COLO829 (cell line): Measurements from ENCODE around the gene PMPCA.

Source experiments
- DNase-seq: peaks from one replicate; pipeline ENCODE4 v3.0.0; 2012; ENCODE audit warnings: low spot score

Gene PMPCA

DNA sequence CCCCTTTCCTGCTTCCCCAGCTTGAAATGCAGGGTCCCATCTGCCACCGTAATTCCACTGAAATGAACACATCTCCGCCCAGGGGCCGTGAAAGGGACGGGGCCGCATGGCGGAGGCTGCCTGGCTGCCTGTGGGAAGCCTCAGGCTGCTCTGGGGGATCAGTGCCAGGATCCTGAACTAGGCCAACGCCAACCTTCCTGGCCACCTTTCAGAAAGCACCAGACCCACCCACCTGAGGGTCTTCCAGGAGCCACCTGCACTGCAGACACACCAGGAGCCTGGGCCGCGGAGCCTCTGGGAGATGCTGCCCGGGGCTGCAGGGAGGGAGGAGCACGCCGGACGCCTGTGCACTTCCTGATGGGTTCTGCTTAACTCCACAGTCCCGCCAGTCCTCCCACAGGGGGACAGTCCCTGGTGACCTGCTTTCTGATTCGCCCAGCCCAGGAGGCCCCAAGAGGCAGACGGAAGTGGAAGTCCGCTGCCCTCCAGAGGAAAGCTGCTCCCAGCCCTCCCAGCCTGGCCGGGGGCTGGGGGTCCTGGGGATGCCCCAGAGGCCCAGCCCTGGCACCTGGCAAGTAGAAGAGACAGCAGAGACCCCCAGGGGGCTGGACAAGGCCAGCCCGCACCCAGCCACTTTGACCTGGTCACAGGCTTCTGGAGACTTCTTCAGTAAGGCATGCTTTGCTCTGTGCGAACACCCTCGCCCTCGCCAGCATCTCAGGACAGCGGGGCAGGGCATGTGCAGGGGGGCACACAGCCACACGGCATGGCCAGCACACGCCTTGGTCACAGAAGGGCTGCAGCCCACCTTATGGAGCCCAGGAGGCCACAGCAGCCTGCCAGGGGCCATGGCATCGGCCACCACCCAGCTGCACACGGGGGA is 36.9 kb upstream of the PMPCA start, which contains the start of gene CARD9:
CARD9 (minus strand) TSS at position 370 of the 883 bp plus-strand sequence. CDS start 1,591 bp downstream, outside the sequence.
- DNase-seq, result no peak

DNA sequence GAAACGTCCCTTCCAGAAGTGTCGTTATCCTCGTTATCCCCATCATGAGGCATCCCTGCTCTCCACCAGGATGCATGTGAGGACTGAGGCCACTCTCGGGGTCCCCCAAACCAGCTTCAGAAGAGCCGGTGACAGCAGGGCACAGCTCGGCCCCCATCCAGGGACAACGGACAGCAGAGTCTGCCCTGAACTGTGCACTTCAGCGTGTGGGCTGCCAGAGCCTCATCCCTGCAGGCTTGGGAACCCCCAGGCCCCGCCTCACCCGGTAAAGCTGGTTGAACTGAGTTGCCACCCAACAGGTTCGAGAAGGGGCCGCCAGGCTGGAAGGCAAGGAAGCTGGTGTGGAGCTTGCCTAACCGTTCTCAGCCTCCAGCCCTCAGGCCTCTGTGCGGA is 36.3 kb upstream of the PMPCA start:
- no peak for DNase-seq

DNA sequence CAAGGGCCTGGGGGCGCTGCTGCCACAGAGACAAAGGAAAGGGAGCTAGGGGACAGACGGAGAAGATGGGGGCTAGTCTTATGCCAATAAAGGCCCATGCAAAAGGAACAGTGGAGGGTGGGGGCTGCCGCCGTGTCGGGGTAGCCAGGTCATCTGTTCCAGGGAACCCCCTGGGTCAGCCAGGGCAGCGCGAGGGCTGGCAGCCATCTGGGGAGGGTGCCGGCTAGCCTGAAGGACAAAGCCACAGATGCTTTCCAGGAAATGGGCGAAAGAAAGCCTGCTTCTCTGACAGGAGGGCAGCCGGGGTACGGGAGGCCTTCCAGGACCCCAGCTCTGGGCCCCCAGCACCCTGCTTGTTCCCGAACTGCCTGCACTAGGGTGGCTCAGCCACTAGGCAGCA is 35.4 kb upstream of the PMPCA start:
- DNase-seq, result no peak

DNA sequence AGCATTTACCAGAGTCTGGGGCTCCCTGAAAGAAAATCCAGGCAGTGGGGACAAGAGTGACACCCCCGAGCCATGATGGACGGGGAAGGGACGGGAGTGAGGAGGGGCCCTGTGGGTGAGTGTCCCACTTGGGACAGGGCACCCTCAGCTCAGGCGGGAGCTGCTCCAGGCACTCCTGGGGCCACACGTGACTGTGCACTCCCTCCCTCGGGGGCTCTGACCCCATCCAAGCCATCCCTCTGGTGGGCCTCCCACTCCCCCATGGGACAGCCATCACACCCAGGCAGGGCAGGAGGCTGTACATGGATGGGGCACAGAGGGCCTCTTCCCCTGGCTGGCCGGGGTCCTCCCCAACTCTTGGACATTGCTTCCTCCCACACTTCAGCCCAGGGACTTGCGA is 34.0 kb upstream of the PMPCA start:
- no peak for DNase-seq

DNA sequence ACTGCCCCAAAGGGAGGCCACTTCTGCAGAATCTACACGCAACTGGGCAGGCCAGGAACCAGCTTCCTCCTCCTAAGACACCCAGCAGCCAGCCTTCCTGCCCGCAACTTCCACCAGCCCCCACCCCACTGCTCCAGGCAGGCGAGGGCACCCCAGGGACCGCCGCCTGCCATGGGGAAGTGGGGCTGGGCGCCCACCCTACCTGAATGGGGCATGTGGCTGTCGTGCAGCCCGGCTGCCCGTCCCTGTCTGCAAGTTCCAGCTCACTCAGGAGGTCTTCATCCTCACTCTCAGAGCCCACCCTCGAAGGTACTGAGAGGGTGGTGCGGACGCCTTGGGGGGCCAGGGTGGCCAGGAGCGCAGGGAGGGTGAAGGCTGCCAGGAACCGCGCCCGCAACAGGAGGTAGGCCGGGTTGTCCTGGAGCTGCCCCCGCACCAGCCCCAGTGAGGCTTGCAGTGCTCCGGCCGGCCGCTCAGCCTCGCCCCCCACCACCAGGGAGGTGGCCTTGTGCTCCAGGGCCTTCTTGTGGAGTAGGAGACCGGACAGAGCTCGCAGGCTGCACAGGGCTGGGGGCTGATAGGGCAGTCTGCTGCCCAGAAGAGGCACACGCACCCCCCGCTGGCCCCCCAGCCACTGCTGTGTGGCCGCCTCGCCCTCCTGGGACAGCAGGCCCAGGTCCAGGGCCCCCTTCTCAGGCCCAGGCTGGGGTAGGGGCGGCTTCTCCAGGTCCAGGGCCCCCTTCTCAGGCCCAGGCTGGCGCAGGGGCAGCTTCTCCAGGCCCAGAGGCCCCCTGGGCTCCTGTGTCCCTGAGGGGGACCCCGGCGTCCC is 32.9 kb upstream of the PMPCA start:
- DNase-seq, result no peak

DNA sequence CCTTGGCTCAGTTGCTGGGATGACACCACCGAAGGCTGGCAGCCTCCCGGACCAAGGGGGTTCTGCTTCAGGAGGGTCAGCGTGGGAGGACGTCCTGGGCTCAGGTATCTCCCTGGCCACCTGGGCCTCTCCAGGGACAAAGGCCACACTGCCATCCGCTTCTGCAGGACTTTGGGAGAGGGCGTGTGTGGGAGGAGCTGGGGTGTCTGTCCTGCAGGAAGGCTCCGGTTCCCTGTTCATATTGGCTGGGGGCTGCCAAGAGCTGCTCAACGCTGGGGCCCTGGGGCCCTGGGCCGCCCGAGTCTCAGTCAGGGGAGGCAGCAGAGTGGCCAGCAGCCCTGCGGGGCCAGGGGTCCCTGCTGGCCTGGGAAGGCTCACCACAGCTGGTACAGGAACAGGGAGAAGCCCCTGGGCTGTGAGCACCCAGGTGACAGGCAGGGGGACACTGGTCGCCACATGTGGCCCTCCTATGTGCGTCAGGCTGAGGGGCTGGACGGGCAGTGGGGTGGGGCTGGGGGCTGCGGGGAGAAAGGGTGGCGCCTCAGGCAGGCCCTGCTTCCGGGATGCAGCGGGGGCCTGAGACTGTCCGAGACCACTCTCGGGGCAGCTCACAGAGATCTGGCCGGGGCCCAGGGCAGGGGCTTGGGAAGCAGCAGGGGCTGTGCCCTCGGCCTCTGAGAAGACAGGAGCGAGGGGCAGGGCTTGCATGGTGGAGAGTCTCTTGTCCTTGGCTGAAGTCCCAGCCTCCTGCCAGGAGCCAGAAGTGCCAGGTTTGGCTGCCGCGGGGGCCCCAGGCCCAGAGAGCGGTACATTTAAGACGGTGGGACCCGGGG is 32.1 kb upstream of the PMPCA start:
- no peak for DNase-seq

DNA sequence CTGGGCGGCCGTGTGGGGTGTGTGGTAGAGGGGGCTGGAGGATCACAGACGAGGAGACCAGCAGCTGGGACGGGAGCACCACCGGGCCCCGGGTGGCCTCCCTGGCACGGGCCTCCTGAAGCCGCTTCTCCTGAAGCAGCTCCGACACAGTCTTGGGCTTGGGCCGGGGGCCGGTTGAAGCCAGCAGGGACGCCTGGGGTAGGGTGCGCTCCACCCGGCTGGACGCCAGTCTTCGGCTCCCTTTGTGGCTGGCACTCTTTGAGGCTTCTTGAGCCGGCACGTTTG is 31.5 kb upstream of the PMPCA start:
- no peak for DNase-seq

DNA sequence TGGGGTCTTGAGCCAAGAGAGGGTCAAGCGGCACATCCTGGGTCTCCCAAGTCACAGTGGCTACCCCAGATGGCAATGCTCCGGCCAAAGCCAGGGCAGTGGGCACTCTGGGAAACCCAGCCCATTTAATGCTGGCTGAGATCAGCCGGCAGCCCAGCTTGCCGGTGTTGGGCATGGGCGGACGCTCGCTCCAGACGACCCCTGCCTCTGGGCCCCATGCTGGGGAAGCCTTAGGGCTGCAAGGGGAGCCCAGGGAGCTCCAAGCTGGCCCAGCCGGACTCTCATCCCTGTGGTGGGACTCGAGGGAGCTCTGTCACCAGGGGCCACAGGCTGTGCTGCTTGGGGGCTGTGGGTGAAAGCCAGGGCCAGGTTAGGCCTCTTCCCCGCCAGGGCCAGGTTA is 31.1 kb upstream of the PMPCA start:
- no peak for DNase-seq

DNA sequence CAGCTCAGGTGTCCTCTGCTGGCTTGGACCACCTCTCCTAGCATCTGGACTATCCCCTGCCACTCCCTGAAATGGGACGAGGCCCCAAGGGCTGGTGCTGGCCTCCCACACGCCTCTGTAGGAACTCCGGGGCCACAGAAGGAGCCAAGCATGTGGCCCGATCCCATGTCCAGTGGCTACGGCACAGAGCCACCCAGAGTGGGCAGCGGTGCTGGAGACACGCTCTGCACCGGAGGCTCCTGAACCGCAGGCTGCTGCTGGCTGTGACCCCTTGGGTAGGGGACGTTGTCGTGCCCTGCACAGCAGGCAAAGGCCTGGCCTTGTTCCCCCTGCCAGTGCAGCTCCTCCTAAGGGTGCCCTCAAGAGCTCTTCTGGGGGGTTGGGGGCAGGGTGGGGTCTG is 30.6 kb upstream of the PMPCA start:
- DNase-seq, result no peak

DNA sequence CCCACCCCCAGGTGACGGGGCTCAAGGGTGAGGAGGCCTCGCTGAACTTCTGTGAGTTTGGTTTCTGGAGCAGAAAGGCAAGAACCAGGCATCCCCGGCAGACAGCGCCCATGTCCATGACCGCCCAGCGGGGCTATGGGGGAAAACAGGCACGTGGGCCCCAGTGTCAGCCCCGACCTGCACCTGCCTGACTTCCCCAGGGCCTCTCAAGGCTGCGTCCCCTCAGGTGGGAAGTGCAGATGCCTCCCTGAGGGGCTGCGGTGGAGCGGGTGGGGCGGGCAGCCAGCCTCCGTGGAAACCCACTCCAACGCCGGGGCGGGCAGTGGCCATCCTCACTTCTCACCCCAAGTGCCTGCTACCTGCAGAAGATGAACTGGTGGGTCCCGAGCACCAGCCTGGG is 30.1 kb upstream of the PMPCA start:
- DNase-seq, result no peak

DNA sequence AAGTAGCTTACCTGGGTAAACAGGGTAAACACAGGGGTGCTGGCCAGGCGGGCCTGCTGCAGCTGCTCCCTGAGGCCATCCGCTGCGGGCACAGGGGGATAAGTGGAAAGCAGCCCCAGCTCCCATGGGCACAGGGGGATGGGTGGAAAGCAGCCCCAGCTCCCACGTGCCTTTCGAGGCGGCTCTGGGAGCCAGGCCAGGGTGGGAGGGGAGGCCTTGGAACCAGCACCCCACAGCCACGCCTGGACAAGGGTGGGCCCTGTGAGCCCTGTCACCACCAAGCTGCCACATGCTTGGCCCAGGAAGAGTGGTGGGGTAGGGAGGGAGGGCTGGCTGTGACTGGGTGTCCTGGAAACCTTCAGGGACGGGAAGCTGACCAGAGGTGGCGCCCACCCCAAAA is 29.1 kb upstream of the PMPCA start:
- DNase-seq, result no peak

DNA sequence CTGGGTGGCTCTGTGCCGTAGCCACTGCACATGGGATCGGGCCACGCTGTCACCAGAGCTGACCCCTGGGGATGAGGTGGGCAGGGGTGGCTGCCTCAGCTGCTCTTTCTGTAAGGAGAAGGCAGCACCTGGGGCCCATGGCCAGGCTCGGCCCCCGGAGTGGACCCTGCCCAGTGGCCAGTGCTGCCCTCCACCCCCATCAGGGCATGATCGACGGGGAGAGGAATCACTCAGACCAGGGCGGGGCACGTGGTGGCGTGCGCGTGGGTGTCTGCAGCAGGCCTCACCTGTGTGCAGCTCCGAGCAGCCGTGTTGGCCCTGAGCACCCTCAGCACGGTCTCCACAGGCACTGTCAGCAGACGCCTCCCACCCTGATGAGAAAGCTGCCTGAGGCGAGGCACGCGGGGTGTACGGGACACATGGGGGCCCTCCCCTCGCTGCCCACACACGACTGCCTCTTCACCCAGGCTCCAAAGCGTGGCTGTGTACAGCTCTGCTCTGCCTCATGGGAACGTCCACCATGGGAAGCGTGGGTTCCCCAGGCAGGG is 28.4 kb upstream of the PMPCA start:
- DNase-seq, result no peak

DNA sequence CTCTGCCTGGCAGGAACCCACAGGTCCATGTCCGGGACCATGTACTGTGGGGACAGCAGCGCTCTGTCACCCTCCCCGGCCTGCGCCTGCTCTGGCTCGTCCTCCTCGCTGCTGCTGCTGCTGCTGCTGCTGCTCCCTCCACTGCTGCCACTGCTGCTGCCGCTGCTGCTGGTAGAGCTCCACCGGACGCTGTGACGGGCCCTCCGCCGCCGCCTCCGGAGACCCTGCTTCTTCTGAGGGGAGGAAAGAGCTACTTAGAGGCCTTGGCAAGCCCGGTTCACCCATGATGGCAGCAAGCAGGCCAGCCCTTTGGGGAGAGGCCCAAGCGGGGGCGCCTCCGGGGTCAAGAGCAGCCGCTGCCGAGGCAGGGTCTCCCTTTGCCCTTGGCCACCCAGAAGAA is 27.0 kb upstream of the PMPCA start:
- no peak for DNase-seq

DNA sequence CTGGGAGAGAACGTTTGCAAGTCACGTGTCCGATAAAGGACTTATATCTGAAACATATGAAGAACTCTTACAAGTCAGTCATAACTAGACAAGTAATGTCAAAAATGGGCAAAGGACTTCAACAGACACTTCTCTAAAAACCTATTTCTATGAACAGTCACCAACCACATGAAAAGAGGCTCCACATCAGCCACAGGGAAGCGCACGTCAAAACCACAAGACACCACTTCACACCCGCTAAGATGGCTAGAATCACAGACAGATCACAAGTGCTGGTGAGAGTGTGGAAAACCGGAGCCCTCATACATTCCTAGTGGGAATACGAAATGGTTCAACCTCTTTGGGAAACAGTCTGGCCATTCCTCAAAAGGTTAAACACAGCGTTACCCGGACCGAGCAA is 25.4 kb upstream of the PMPCA start:
- DNase-seq, result no peak

DNA sequence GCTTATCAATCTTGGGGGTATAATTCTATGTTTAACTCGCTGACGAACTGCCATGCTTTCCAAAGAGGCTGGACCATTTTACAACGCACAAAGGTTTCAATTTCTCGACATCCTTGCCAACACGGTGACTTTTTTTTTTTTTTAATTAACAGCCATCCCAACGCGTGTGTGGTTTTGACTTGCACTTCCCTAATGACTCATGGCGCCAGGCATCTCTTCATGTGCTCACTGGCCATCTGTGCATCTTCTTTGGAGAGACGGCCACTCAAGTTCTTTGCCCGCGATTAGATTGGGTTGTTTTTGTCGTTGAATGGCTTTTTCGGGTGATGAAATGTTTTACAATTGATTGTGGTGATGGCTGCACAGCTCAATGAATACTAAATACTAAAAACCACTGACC is 24.4 kb upstream of the PMPCA start:
- no peak for DNase-seq

DNA sequence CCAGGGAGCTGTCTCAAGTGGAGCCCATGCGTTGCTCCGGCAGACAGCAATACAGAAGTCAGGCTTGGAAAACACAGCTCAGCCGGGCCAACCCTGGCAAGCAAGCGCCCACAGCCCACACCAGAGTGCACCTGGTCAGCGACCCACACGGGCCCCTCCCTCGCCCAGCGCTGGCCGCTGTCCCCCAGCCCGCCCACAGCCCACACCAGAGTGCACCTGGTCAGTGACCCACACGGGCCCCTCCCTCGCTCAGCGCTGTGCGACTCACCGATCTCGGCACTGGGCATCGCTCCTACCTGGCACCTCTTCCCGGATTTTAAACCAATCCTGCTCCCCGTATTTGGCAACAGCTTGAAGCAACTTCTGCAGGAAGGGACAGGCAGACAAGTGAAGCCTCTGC is 23.2 kb upstream of the PMPCA start:
- no peak for DNase-seq

DNA sequence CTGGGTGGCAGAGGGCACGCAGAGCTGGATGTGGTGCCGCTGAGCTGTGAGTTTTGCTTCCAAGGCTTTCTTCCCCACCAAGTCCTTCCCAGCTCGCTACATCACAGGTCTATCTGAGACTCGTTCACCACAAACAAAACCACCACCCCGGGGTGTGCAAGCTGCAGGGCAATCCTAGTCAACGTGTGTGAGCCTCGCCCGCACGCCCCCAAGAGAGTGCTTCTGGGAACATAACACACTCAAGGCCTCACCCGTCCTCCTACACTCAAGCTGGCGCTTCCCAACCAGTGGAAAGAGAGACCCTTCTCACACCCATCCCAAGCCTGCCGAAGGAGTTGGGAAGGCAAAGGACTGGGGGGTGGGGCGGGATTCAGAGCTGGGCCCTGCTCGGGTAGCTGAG is 21.1 kb upstream of the PMPCA start:
- no peak for DNase-seq

DNA sequence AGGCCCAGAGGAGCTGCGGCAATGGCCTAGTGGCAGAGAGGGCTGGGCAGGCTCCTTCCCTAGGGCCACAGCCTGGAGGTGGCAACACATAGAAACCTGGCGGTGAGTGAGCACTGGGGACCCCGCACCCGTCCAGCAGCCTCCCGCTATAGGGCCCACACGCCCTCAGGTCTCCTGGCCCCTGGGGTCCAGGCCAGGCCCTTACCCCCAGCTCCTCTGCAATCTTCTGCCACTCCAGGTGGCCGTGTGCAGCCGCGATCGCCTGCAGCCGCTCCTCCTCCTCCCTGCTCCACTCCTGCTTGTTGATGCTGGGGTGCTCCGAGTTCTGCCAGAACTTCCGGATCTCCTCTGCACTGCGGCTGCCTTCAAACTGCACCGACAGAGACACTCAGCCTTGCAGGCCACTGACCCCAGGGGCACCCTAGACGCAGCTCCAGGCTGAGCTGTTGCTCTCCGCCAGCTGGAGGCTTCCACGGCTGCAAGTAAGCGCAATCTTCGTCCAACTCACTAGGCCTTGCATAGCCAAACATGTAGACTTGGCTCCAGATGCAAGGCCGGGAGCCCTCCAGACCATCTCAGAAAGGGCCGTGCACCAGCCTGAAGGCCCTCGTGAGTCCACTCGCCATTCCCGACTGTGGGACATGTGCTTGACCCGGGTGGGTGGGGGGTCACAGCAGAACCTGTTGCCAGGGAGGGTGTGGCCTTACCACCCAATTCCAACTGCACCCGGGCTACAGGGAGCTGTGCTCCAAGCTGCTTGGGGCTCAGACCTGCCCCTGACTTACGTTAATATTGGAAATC is 18.5 kb upstream of the PMPCA start:
- DNase-seq, result no peak

DNA sequence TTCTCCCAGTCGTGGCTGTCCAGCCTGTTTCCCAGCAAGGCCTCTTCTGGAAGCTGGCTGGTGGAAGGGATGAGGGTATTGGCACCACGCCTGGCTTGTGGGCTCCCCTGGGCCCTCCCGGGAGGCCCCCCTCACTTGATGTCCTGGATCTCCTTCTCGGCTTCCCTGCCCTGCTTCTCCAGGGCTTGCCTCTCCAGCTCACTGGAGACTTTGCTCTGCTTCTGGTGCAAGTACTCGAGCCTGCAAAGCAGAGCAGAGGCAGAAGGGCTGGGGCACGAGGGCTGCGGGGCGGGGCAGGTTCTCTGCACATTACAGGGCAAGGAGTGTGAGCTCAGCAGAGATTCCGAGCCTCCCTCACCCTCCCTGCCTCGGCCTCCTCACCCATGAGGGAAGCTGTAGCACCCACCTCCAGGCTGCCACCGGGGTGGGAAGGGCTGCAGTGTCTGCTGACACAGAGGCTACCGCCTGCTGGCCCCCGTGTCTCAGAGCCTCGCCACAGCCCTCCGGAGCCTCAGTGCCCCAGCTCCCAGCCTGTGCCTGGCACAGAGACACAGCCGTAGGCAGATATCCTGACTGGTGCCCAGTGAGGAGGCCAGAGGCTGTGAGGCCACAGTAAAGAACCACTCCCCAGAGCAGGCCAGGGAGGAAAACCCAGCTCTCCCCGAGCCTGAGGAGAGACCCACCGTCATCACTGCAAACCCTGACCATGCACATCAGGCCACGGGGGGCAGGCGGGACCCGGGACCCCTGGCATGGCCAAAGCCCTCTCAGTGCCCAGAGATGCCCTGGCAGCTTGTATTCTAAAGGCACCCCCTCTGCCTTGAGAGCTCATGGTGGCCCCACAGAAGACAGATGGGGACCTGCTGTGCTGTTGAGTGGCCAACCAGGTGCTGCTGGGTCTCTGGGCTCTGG is 17.7 kb upstream of the PMPCA start:
- no peak for DNase-seq

DNA sequence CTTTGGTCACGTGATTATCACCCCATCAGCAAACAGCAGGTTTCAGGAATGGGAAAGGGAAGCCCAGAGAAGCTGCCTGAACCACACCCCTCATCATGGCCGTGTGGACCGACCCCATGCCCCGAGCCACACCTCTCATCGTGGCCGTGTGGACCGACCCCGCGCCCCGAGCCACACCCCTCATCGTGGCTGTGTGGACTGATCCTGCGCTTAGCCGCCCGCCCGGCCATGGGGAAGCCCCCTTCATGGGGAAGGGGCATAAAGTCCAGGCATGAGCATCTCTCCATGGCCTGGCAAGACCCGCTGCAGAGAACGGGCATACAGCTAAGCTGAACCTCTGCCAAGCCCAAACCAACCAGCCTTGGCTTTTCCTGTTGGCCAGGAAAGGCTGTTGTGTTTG is 16.9 kb upstream of the PMPCA start:
- no peak for DNase-seq
